Prostate gland (tissue), 2 donors: Measurements from ENCODE around the gene TRAP1. TPM values are rescaled to one million over a fixed set of nuclear protein-coding genes. Genes with fewer than 3 reads are reported as not detected.

Source experiments
- DNase-seq: peaks from one replicate; pipeline ENCODE4 v3.0.0-alpha.2; 2019; ENCODE audit warnings: low spot score
- H3K27ac ChIP-seq, 2 donors: fragments of 200-600 bp; sonication (generic); 2 replicates each; pipeline ENCODE4 v1.5.1; 2017 to 2019
- H3K27me3 ChIP-seq: fragments of 200-600 bp; sonication (generic); replicated peaks from 2 replicates; pipeline ENCODE4 v1.5.1; 2019; ENCODE audit not compliant: insufficient read depth
- H3K36me3 ChIP-seq, 2 donors: fragments of 200-600 bp; sonication (generic); 1 replicate in 1 of 2; 2 replicates in 1 of 2; pipeline versions ENCODE4 v1.5.1 to v1.8.1; 2017 to 2019
- H3K4me1 ChIP-seq: fragments of 200-600 bp; sonication (generic); replicated peaks from 2 replicates; pipeline ENCODE4 v1.5.1; 2019
- H3K4me3 ChIP-seq, 2 donors: fragments of 200-600 bp; sonication (generic); 2 replicates each; pipeline ENCODE4 v1.5.1; 2017 to 2019
- H3K9me3 ChIP-seq: fragments of 200-600 bp; sonication (generic); 2 replicates; pipeline ENCODE4 v1.5.1; 2017
- POLR2A ChIP-seq: fragments of 450-650 bp; IDR thresholded peaks from one replicate; pipeline ENCODE4 v1.6.1; 2016; ENCODE audit warnings: antibody characterized with exemption, mild to moderate bottlenecking
- POLR2AphosphoS5 ChIP-seq: sonication (generic); formaldehyde crosslinking; IDR thresholded peaks from one replicate; pipeline ENCODE4 v1.6.1; 2017; ENCODE audit warnings: antibody characterized with exemption
- WGBS: methylation state at CpG from one replicate; pipeline ENCODE4 v1.1.5; 2018; 5-methylcytosine and 5-hydroxymethylcytosine counted together
- intact Hi-C: fragments of 100-400 bp; cut with DNase I; formaldehyde crosslinking; loops from one replicate; pipeline ENCODE4 v1.14.2; 2022
- total RNA-seq, 2 donors: library from RNA; depleted of rRNA; stranded (reverse); fragments of >200 nt; gene quantifications; one replicate each; pipeline ENCODE4 v1.1.0, GENCODE V29; 2016
- TF ChIP-seq, protein P1 (sequence below), 4 experiments: fragments of 200-600 bp in 2 of 4; fragments of 450-650 bp in 2 of 4; sonication (generic) in 2 of 4; IDR thresholded peaks; 1 replicate in 3 of 4; 2 replicates in 1 of 4; pipeline ENCODE4 v1.5.1; 2016 to 2019; ENCODE audit warnings: antibody characterized with exemption in 4 of 4, mild to moderate bottlenecking in 2 of 4, moderate library complexity in 2 of 4

TRAP1 gene
- total RNA-seq, 2 donors from 2014 or later, result 71.2 to 88.6 TPM

DNA sequence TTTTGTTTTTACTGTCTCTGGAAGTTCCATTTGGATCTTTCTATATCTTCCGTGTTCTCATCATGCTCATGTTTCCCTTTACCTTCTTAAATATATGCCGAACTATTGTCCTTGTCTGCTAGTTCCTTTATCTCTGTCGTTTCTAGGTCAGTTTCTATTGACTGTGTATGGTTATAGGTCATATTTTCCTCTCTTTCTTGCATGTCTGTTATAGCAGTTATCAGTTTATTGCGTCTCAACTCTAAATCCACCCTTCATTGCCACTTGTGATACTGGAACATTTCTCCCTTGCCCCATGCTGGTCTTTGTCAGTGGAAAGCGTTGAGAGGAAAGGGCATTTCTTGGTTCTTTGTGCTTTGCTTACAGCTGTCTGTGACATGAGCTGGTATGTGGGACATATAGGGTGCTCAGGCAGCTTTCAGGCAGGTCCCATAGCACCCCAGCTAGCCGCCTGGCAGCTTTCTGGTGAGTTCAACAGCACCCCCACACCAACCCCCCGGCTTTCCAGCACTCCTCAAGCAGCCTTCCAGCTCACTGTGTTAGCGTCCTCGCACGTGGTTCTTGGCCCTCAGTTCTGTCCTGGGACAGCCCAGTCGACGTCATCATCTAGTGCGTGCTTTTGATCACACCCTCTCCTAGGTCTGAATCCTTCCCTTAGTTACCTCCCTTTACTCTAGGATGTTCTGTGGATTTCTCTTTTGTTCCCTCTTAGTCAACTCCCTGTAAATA lies 78.2 kb downstream of the TRAP1 start:
- Histone ChIP-seq H3K27ac (no peak overlapping the region), H3K4me3 (no peak overlapping the region), H3K27me3 (no peaks in the 10 kb centered on the region), H3K4me1 (peaks cover 8% of the 10 kb centered on the region), H3K36me3 (no peaks in the 10 kb centered on the region), H3K9me3 (no peaks in the 10 kb centered on the region)
- DNase-seq, result no peak
- TF ChIP-seq POLR2A, result no peak
- TF ChIP-seq, protein P1, sequence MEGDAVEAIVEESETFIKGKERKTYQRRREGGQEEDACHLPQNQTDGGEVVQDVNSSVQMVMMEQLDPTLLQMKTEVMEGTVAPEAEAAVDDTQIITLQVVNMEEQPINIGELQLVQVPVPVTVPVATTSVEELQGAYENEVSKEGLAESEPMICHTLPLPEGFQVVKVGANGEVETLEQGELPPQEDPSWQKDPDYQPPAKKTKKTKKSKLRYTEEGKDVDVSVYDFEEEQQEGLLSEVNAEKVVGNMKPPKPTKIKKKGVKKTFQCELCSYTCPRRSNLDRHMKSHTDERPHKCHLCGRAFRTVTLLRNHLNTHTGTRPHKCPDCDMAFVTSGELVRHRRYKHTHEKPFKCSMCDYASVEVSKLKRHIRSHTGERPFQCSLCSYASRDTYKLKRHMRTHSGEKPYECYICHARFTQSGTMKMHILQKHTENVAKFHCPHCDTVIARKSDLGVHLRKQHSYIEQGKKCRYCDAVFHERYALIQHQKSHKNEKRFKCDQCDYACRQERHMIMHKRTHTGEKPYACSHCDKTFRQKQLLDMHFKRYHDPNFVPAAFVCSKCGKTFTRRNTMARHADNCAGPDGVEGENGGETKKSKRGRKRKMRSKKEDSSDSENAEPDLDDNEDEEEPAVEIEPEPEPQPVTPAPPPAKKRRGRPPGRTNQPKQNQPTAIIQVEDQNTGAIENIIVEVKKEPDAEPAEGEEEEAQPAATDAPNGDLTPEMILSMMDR (IDR thresholded peaks at IDR 0.05), result no peak
- no peak for TF ChIP-seq POLR2AphosphoS5
- WGBS, result 98% methylated on average over 13 of the region's 13 CpGs
- intact Hi-C loops, result no loop called here

DNA sequence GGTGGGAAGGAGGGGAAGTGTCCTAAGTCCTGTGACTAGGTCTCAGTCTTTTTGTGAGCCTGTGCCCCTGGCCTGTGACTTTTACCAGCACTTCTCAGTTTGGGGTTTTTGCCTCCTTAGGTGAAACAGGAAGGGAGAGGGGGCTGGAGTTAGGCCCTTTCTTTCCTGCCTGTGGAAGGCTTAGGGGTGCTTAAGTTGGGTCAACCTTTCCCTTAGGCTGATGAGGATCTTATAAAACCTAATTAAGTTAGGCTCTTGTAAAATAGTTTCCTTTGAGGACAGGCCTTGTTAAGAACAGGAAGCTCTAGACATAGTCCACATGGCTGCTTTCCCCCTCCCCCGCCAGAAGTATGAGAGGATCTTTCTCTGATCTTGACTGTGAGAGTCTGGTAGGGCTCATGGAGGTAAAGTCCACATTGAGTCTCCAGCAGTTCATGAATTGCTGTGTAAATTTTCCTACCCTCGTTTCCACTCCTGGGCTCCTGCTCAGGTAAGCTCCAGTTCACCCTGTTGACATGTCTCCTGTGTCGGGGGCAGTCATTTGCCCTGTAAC lies 79.9 kb downstream of the TRAP1 start:
- intact Hi-C loops, result no loop called here
- 62% methylated on average over 3 of the region's 3 CpGs for WGBS
- Histone ChIP-seq H3K4me1 (peaks cover 5% of the 10 kb centered on the region), H3K27ac (no peak overlapping the region), H3K9me3 (no peaks in the 10 kb centered on the region), H3K4me3 (no peak overlapping the region), H3K36me3 (no peaks in the 10 kb centered on the region), H3K27me3 (no peaks in the 10 kb centered on the region)
- no peak for DNase-seq
- TF ChIP-seq, protein P1 (IDR thresholded peaks at IDR 0.05), result no peak
- TF ChIP-seq POLR2A (no peak), POLR2AphosphoS5 (no peak)

DNA sequence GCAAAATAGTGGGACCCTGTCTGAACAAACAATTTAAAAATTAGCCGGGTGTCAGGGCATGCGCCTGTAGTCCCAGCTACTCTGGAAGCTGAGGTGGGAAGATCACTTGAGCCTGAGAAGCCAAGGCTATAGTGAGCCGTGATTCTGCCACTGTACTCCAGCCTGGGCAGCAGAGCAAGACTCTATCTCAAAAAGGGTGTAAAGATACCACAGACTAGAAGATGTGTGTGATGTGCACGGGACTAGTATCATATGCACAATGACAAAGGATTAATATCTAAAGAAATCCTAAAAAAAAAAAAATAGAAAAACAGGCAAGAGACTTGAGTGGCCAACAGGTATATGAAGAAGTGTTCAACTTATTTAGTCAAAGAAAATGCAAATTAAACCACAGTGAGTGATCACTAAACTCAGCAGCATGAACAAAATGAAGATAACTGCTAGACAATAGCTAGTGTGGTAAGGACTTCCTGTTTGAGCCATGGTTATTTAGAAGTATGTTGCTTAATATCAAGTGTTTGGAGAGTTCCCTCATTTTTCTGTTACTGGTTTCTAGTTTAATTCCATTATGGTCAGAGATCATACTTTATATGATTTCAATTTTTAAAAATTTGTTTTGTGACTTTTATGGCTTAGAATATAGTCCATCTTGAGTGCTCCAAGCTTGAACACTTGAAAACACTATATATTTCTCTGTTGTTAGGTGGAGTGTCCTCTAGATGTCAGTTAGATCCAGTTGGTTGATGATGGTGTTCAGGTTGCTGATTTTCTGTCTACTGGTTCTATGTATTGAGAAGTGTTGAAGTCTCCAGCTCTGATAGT lies 91.2 kb downstream of the TRAP1 start:
- Histone ChIP-seq H3K4me1 (no peaks in the 10 kb centered on the region), H3K4me3 (no peak overlapping the region), H3K27me3 (no peaks in the 10 kb centered on the region), H3K36me3 (no peaks in the 10 kb centered on the region), H3K9me3 (no peaks in the 10 kb centered on the region), H3K27ac (no peak overlapping the region)
- intact Hi-C loops, result no loop called here
- TF ChIP-seq POLR2AphosphoS5 (no peak), POLR2A (no peak)
- TF ChIP-seq, protein P1 (IDR thresholded peaks at IDR 0.05), result no peak
- WGBS, result 89% methylated on average over 4 of the region's 4 CpGs
- no peak for DNase-seq

DNA sequence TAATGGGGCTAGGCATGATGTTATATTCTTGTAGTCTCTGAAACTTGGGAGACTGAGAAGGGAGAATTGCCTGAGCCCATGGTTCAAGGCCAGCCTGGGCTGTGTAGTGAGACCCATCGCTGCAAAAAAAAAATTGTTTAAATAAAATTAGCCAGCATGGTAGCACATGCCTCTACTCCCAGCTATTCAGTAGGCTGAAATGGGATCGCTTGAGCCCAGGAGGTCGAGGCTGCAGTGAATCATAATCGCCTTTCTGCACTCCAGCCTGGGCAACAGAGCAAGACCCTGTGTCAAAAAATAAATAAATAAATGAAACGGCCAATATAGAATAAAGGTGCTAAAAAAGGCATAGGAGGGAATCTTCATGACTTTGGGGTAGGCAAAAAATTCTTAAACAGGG lies 92.0 kb downstream of the TRAP1 start:
- Histone ChIP-seq H3K27ac (no peak overlapping the region), H3K4me3 (no peak overlapping the region), H3K36me3 (no peaks in the 10 kb centered on the region), H3K4me1 (no peaks in the 10 kb centered on the region), H3K9me3 (no peaks in the 10 kb centered on the region), H3K27me3 (no peaks in the 10 kb centered on the region)
- intact Hi-C loops, result no loop called here
- WGBS, result 94% methylated on average over 5 of the region's 5 CpGs
- no peak for DNase-seq
- no peak for TF ChIP-seq POLR2A
- TF ChIP-seq, protein P1 (IDR thresholded peaks at IDR 0.05), result no peak
- TF ChIP-seq POLR2AphosphoS5, result no peak
